Activated B cell treated with CpG ODN at 0.5 μM for 24 hours (primary cell): ENCODE results near the gene HDAC9. TPM values are rescaled to one million over a fixed set of nuclear protein-coding genes. Genes with fewer than 3 reads are reported as not detected.

Experiments used
- ATAC-seq: fragments of 200-7000 bp; cut with Tn5 transposase; one replicate; pipeline ENCODE4 v1.10.0; 2021; ENCODE audit warnings: low read depth, mild to moderate bottlenecking, moderate library complexity
- CTCF ChIA-PET: fragments of 350-600 bp; sonication (Branson Sonifier 250); formaldehyde crosslinking; loops from one replicate; lab custom pipeline; 2021; ENCODE audit warnings: antibody characterized with exemption; lab: Charles Lee
- POLR2A ChIA-PET: fragments of 350-600 bp; sonication (Branson Sonifier 250); formaldehyde crosslinking; loops from one replicate; lab custom pipeline; 2021; ENCODE audit warnings: antibody characterized with exemption; lab: Charles Lee
- DNase-seq: peaks from one replicate; pipeline ENCODE4 v3.0.0; 2022
- H3K27ac Mint-ChIP-seq: one replicate; pipeline ENCODE4 v1.8.0; 2020; ENCODE audit warnings: mixed read lengths
- H3K27me3 Mint-ChIP-seq: one replicate; pipeline ENCODE4 v1.8.0; 2021; ENCODE audit warnings: mixed read lengths
- H3K36me3 Mint-ChIP-seq: one replicate; pipeline ENCODE4 v1.8.0; 2021; ENCODE audit warnings: low read depth, mixed read lengths
- H3K4me1 Mint-ChIP-seq: one replicate; pipeline ENCODE4 v1.8.0; 2021; ENCODE audit warnings: mixed read lengths
- H3K4me3 Mint-ChIP-seq: one replicate; pipeline ENCODE4 v1.8.0; 2020; ENCODE audit warnings: mild to moderate bottlenecking, mixed read lengths
- H3K9me3 Mint-ChIP-seq: one replicate; pipeline ENCODE4 v1.8.0; 2020; ENCODE audit warnings: mixed read lengths
- CTCF ChIP-seq: fragments of 200-600 bp; IDR thresholded peaks from one replicate; pipeline ENCODE4 v1.8.0; 2022; ENCODE audit warnings: antibody characterized with exemption, mild to moderate bottlenecking
- intact Hi-C: fragments of 100-400 bp; cut with micrococcal nuclease; formaldehyde crosslinking; loops from one replicate; pipeline ENCODE4 v1.15.1; 2024
- total RNA-seq: library from RNA; stranded (reverse); gene quantifications from 2 replicates; pipeline ENCODE4 v1.2.3, GENCODE V29; 2022

HDAC9 gene
- total RNA-seq, 1 donor from 2014 or later = 149 TPM

GRCh38 chr7:18515067-18515466 lies 19.5 kb downstream of the HDAC9 start:
- intact Hi-C loops = no loop called here
- CTCF ChIA-PET = interaction anchor here (1.0 to 1.9 kb wide), 6 partner anchors 16 to 163 kb away, joined by 3 to 6 read pairs (median 4); no protein-coding TSS in a partner anchor
- H3K36me3 Mint-ChIP-seq = peaks cover 23% of the 10 kb centered on the region

GRCh38 chr7:18517646-18518045 lies 22.1 kb downstream of the HDAC9 start:
- ATAC-seq (no peak), DNase-seq (no peak)
- intact Hi-C loops = no loop called here
- Mint-ChIP-seq H3K9me3 (no peaks in the 10 kb centered on the region), H3K4me1 (peaks cover 78% of the 10 kb centered on the region), H3K27ac (peak overlapping the region; percentile 85), H3K27me3 (no peaks in the 10 kb centered on the region), H3K36me3 (peaks cover 21% of the 10 kb centered on the region), H3K4me3 (peak overlapping the region; percentile 12)
- CTCF ChIA-PET = interaction anchor here (1.5 to 1.9 kb wide), 3 partner anchors 9 to 73 kb away, joined by 4 to 6 read pairs (median 5); no protein-coding TSS in a partner anchor
- no peak for TF ChIP-seq CTCF
- POLR2A ChIA-PET = interaction anchor here (1.4 to 6.8 kb wide), 3 partner anchors 10 to 20 kb away, joined by 3 to 139 read pairs (median 71); partner anchors contain the start of gene HDAC9

More at GRCh38 chr7:18515067-18515466, 19.5 kb downstream of the HDAC9 start:
- Mint-ChIP-seq H3K4me3 (no peak overlapping the region), H3K4me1 (peaks cover 74% of the 10 kb centered on the region), H3K27me3 (no peaks in the 10 kb centered on the region), H3K27ac (peak overlapping the region; percentile 46), H3K9me3 (no peaks in the 10 kb centered on the region)
- POLR2A ChIA-PET = interaction anchor here (1.1 kb wide), 1 partner anchor 15 kb away, joined by 3 read pairs; no protein-coding TSS in a partner anchor
- no peak for DNase-seq
- TF ChIP-seq CTCF = no peak
- ATAC-seq = no peak

- POLR2A ChIA-PET = interaction anchor here (1.4 to 6.8 kb wide), 3 partner anchors 11 to 21 kb away, joined by 3 to 139 read pairs (median 71); partner anchors contain the start of gene HDAC9
Measured at GRCh38 chr7:18518555-18518954, 23.0 kb downstream of the HDAC9 start.

GRCh38 chr7:18520450-18521235 lies 25.1 kb downstream of the HDAC9 start:
- CTCF ChIA-PET = interaction anchor here (0.7 to 1.8 kb wide), 8 partner anchors 10 to 163 kb away, joined by 3 to 7 read pairs (median 3); no protein-coding TSS in a partner anchor

More at GRCh38 chr7:18518555-18518954, 23.0 kb downstream of the HDAC9 start:
- ATAC-seq (no peak), DNase-seq (no peak)
- peak overlapping the region; percentile 49 for H3K4me3 Mint-ChIP-seq
- intact Hi-C loops = no loop called here
- peaks cover 78% of the 10 kb centered on the region for H3K4me1 Mint-ChIP-seq
- H3K27ac Mint-ChIP-seq = peak overlapping the region; percentile 78
- no peak for TF ChIP-seq CTCF
- no peaks in the 10 kb centered on the region for H3K9me3 Mint-ChIP-seq
- CTCF ChIA-PET = interaction anchor here (0.5 to 1.9 kb wide), 5 partner anchors 9 to 72 kb away, joined by 3 to 6 read pairs (median 4); no protein-coding TSS in a partner anchor
- peaks cover 16% of the 10 kb centered on the region for H3K36me3 Mint-ChIP-seq
- no peaks in the 10 kb centered on the region for H3K27me3 Mint-ChIP-seq

More at GRCh38 chr7:18520450-18521235, 25.1 kb downstream of the HDAC9 start:
- POLR2A ChIA-PET = interaction anchor here (0.5 to 6.8 kb wide), 15 partner anchors 10 to 80 kb away, joined by 3 to 139 read pairs (median 5); partner anchors contain the start of gene HDAC9
- Mint-ChIP-seq H3K27me3 (no peaks in the 10 kb centered on the region), H3K4me1 (peaks cover 82% of the 10 kb centered on the region), H3K4me3 (peak overlapping the region; percentile 78), H3K36me3 (peaks cover 13% of the 10 kb centered on the region), H3K27ac (peak overlapping the region; percentile 97), H3K9me3 (no peaks in the 10 kb centered on the region)
- ATAC-seq (peak; percentile 86), DNase-seq (no peak)
- no peak for TF ChIP-seq CTCF
- intact Hi-C loops = loop anchor here (1.0 kb wide), 4 partner anchors 10 to 47 kb away; partner anchors contain the start of gene HDAC9
